Sigmoid colon (tissue), 7 donors: ENCODE results near the gene EFCAB5. TPM values are rescaled to one million over a fixed set of nuclear protein-coding genes. Genes with fewer than 3 reads are reported as not detected.

Experiments used
- DNase-seq: peaks from one replicate; pipeline ENCODE4 v3.0.0-alpha.2; 2019
- H3K27ac ChIP-seq, 4 donors: fragments of 200-600 bp; sonication (generic); one replicate each; pipeline ENCODE4 v1.5.1; 2016 to 2019; ENCODE audit warnings: mild to moderate bottlenecking in 1 of 4
- H3K27me3 ChIP-seq, 3 donors: fragments of 200-600 bp; sonication (generic); one replicate each; pipeline ENCODE4 v1.5.1; 2019; ENCODE audit warnings: mild to moderate bottlenecking in 1 of 3
- H3K36me3 ChIP-seq, 4 donors: fragments of 200-600 bp; sonication (generic); one replicate each; pipeline ENCODE4 v1.5.1; 2016 to 2019
- H3K4me1 ChIP-seq, 4 donors: fragments of 200-600 bp; sonication (generic); one replicate each; pipeline ENCODE4 v1.5.1; 2017 to 2019
- H3K4me3 ChIP-seq, 4 donors: fragments of 200-600 bp; sonication (generic); one replicate each; pipeline ENCODE4 v1.5.1; 2017 to 2019; ENCODE audit warnings: mild to moderate bottlenecking in 2 of 4, moderate library complexity in 1 of 4
- H3K9me3 ChIP-seq, 4 donors: fragments of 200-600 bp in 3 of 4; sonication (generic) in 3 of 4; one replicate each; pipeline versions ENCODE4 v1.5.1 to v1.6.1; 2013 to 2019
- CTCF ChIP-seq, 4 experiments: fragments of 450-650 bp in 3 of 4; fragments of 200-600 bp in 1 of 4; IDR thresholded peaks; one replicate each; pipeline ENCODE4 v1.5.1; 2016 to 2019; ENCODE audit warnings: antibody characterized with exemption in 4 of 4, mild to moderate bottlenecking in 3 of 4, moderate library complexity in 2 of 4
- EP300 ChIP-seq, 4 donors: sonication (generic); formaldehyde crosslinking; IDR thresholded peaks; one replicate each; pipeline ENCODE4 v1.6.1; 2017; ENCODE audit warnings: antibody characterized with exemption in 4 of 4
- POLR2A ChIP-seq, 2 donors: fragments of 450-650 bp; IDR thresholded peaks; one replicate each; pipeline ENCODE4 v1.6.1; 2016; ENCODE audit warnings: antibody characterized with exemption in 2 of 2, mild to moderate bottlenecking in 2 of 2, moderate library complexity in 2 of 2
- POLR2AphosphoS5 ChIP-seq, 4 donors: sonication (generic); formaldehyde crosslinking; IDR thresholded peaks; one replicate each; pipeline ENCODE4 v1.6.1; 2017; ENCODE audit warnings: antibody characterized with exemption in 4 of 4
- WGBS, 2 donors: extraction: QIAGEN DNeasy Blood & Tissue Kit; methylation state at CpG; one replicate each; pipeline ENCODE4 v1.1.7; 2013; 5-methylcytosine and 5-hydroxymethylcytosine counted together
- intact Hi-C: fragments of 100-400 bp; cut with DNase I; formaldehyde crosslinking; loops from one replicate; pipeline ENCODE4 v1.15.1; 2023
- polyA plus RNA-seq, 3 donors: library from polyadenylated mRNA; stranded (reverse); fragments of 200-250 nt; gene quantifications; one replicate each; pipeline ENCODE4 v1.2.3, GENCODE V29; 2013
- total RNA-seq, 4 donors: library from RNA; depleted of rRNA; stranded (reverse); fragments of >200 nt; gene quantifications; one replicate each; pipeline ENCODE4 v1.1.0, GENCODE V29; 2016
- donor health status: healthy with polysubstance abuse.
- donor health status: Bipolar disorder and iron deficiency.
- donor health status: healthy.

Gene EFCAB5
- total and polyA plus RNA-seq, 7 donors = 0.14 to 3.2 (median 0.51) TPM; not detected in 1

GRCh38 chr17:29968271-29968670 is 26.8 kb downstream of the EFCAB5 start:
- WGBS, 2 donors = 88 to 91% methylated on average over 5 of the region's 5 CpGs
- intact Hi-C loops = no loop called here
- no peaks in the 10 kb centered on the region for H3K27me3 ChIP-seq
- H3K9me3 ChIP-seq = peaks cover 0 to 1% (median 0%) of the 10 kb centered on the region in 4 donors
- H3K4me1 ChIP-seq = no peaks in the 10 kb centered on the region
- no peak overlapping the region for H3K27ac ChIP-seq
- no peak for TF ChIP-seq EP300 (IDR thresholded peaks at IDR 0.05)
- no peak for TF ChIP-seq POLR2A (IDR thresholded peaks at IDR 0.05)
- TF ChIP-seq POLR2AphosphoS5 (IDR thresholded peaks at IDR 0.05) = no peak
- no peak for TF ChIP-seq CTCF (IDR thresholded peaks at IDR 0.05)
- H3K36me3 ChIP-seq = no peaks in the 10 kb centered on the region
- no peak for DNase-seq
- H3K4me3 ChIP-seq = no peak overlapping the region

- Histone ChIP-seq H3K36me3 (no peaks in the 10 kb centered on the region), H3K27ac (no peak overlapping the region), H3K4me1 (no peaks in the 10 kb centered on the region), H3K9me3 (no peaks in the 10 kb centered on the region), H3K27me3 (no peaks in the 10 kb centered on the region), H3K4me3 (no peak overlapping the region)
- no peak for DNase-seq
- WGBS, 2 donors = 96% methylated on average over 18 of the region's 18 CpGs
- intact Hi-C loops = no loop called here
- TF ChIP-seq POLR2AphosphoS5 (IDR thresholded peaks at IDR 0.05) = no peak
Observed at GRCh38 chr17:29972277-29972676, 30.8 kb downstream of the EFCAB5 start.

GRCh38 chr17:29973005-29973404 is 31.6 kb downstream of the EFCAB5 start:
- intact Hi-C loops = no loop called here
- H3K9me3 ChIP-seq = no peaks in the 10 kb centered on the region
- H3K4me3 ChIP-seq = no peak overlapping the region
- DNase-seq = no peak
- TF ChIP-seq POLR2AphosphoS5 (IDR thresholded peaks at IDR 0.05) (no peak), EP300 (IDR thresholded peaks at IDR 0.05) (no peak), POLR2A (IDR thresholded peaks at IDR 0.05) (no peak), CTCF (IDR thresholded peaks at IDR 0.05) (no peak)
- no peaks in the 10 kb centered on the region for H3K36me3 ChIP-seq
- 35 to 79% methylated on average over 3 of the region's 3 CpGs for WGBS, 2 donors
- H3K4me1 ChIP-seq = no peaks in the 10 kb centered on the region
- no peak overlapping the region for H3K27ac ChIP-seq
- no peaks in the 10 kb centered on the region for H3K27me3 ChIP-seq

GRCh38 chr17:29977836-29978235 is 36.4 kb downstream of the EFCAB5 start:
- no peak overlapping the region for H3K27ac ChIP-seq
- H3K4me1 ChIP-seq = no peaks in the 10 kb centered on the region
- intact Hi-C loops = no loop called here
- no peaks in the 10 kb centered on the region for H3K9me3 ChIP-seq
- H3K4me3 ChIP-seq = no peak overlapping the region
- WGBS, 2 donors = 70 to 79% methylated on average over 1 of the region's 1 CpG
- no peaks in the 10 kb centered on the region for H3K36me3 ChIP-seq
- no peaks in the 10 kb centered on the region for H3K27me3 ChIP-seq
- TF ChIP-seq EP300 (IDR thresholded peaks at IDR 0.05) = no peak
- no peak for TF ChIP-seq POLR2A (IDR thresholded peaks at IDR 0.05)
- DNase-seq = no peak

GRCh38 chr17:29980261-29980660 is 38.8 kb downstream of the EFCAB5 start:
- no peak overlapping the region for H3K4me3 ChIP-seq
- no peaks in the 10 kb centered on the region for H3K4me1 ChIP-seq
- H3K9me3 ChIP-seq = no peaks in the 10 kb centered on the region
- 91 to 92% methylated on average over 1 of the region's 1 CpG for whole genome bisulfite sequencing, 2 donors
- H3K36me3 ChIP-seq = no peaks in the 10 kb centered on the region
- TF ChIP-seq POLR2AphosphoS5 (IDR thresholded peaks at IDR 0.05) = no peak
- no peak for TF ChIP-seq POLR2A (IDR thresholded peaks at IDR 0.05)
- TF ChIP-seq CTCF (IDR thresholded peaks at IDR 0.05) = no peak
- TF ChIP-seq EP300 (IDR thresholded peaks at IDR 0.05) = no peak
- no peak overlapping the region for H3K27ac ChIP-seq
- intact Hi-C loops = no loop called here
- H3K27me3 ChIP-seq = no peaks in the 10 kb centered on the region
- no peak for DNase-seq

- H3K4me1 ChIP-seq = no peaks in the 10 kb centered on the region
- 87 to 88% methylated on average over 1 of the region's 1 CpG for WGBS, 2 donors
- H3K27me3 ChIP-seq = no peaks in the 10 kb centered on the region
- H3K27ac ChIP-seq = no peak overlapping the region
- no peak for TF ChIP-seq CTCF (IDR thresholded peaks at IDR 0.05)
- TF ChIP-seq POLR2AphosphoS5 (IDR thresholded peaks at IDR 0.05) = no peak
- no peak for TF ChIP-seq EP300 (IDR thresholded peaks at IDR 0.05)
- TF ChIP-seq POLR2A (IDR thresholded peaks at IDR 0.05) = no peak
- no peak for DNase-seq
- H3K4me3 ChIP-seq = no peak overlapping the region
- H3K9me3 ChIP-seq = no peaks in the 10 kb centered on the region
- intact Hi-C loops = no loop called here
- H3K36me3 ChIP-seq = no peaks in the 10 kb centered on the region
Observed at GRCh38 chr17:29982991-29983653, 41.7 kb downstream of the EFCAB5 start.
